Measurements from ENCODE around the gene CASP5.
A peak's percentile ranks its signal among the peaks of the same experiment; 100 is the strongest.

CASP5 gene

DNA sequence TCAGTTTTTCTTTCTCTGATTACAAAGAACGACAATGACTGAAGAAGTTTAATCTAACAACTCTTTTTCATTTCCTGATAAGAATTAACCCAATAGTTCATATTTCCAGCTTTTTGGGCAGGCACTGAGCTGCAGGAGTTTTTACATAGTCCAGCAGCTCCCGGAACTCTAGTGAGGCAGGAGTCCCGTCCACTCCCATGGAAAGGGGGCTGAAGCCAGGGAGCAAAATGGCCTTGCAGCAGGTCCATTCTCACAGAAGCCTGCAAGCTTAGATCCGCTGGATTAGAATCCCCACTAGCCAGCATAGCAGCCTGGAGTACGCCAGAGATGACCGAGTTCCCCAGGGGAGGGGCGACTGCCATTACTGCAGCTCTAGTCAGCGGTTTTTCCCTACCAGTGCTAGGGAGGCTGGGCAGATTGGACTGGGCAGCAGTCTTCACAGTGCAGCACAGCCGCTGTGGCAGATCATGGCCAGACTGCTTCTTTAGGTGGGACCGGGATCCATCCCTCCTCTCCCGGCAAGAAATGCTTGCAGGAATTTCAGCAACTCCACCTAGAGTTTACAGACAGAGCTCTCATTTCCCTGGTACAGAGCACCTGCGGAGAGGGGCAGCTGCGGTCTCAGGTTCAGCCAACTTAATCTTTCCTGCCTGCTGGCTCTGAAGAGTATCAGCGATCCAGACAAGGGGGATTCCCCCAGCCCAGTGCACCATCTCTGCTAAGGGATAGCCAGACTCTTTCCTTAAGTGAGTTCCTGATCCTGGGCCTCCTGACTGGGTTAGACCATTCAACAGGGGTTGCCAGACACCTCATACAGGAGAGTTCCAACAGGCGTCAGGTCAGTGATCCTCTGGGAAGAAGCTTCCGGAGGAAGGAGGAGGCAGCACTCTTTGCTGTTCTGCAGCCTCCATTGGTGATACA, 53.9 kb downstream of the CASP5 start:
- Histone ChIP-seq H3K4me3 (ENCODE audit: low read depth in 1 of 2, low read length in 2 of 2) (peak overlapping the region; percentile 55 to 62; a peak in 3 of 4 replicates), H3K79me2 (ENCODE audit: insufficient read depth, low read length) (peaks cover 40% of the 10 kb centered on the region), H4K20me1 (ENCODE audit: insufficient read depth, low read length) (no peaks in the 10 kb centered on the region), H3K4me2 (ENCODE audit: insufficient read depth, low read length) (peak overlapping the region; percentile 81), H3K27ac (ENCODE audit: low read length) (peak overlapping the region; percentile 94), H3K27me3 (ENCODE audit: insufficient read depth, low read length, poor library complexity) (no peaks in the 10 kb centered on the region), H3K36me3 (ENCODE audit: insufficient read depth, low read length) (peaks cover 24% of the 10 kb centered on the region), H3K4me1 (ENCODE audit: insufficient read depth, low read length) (peaks cover 33% of the 10 kb centered on the region), H3K9ac (ENCODE audit: low read depth, low read length) (peak overlapping the region; percentile 83), H2AFZ (ENCODE audit: low read depth, low read length) (peak overlapping the region; percentile 66), H3K9me3 (ENCODE audit: insufficient read depth, low read length, severe bottlenecking) (peaks cover 21% of the 10 kb centered on the region)
- DNase-seq, result peak; percentile 11
- ATAC-seq (ENCODE audit: insufficient read depth, low read depth), result peak; percentile 17
- TF ChIP-seq EZH2 (IDR thresholded peaks at IDR 0.05; ENCODE audit: borderline replicate concordance, low read depth, low read length, severe bottlenecking), result no peak
- TF ChIP-seq, protein P1, sequence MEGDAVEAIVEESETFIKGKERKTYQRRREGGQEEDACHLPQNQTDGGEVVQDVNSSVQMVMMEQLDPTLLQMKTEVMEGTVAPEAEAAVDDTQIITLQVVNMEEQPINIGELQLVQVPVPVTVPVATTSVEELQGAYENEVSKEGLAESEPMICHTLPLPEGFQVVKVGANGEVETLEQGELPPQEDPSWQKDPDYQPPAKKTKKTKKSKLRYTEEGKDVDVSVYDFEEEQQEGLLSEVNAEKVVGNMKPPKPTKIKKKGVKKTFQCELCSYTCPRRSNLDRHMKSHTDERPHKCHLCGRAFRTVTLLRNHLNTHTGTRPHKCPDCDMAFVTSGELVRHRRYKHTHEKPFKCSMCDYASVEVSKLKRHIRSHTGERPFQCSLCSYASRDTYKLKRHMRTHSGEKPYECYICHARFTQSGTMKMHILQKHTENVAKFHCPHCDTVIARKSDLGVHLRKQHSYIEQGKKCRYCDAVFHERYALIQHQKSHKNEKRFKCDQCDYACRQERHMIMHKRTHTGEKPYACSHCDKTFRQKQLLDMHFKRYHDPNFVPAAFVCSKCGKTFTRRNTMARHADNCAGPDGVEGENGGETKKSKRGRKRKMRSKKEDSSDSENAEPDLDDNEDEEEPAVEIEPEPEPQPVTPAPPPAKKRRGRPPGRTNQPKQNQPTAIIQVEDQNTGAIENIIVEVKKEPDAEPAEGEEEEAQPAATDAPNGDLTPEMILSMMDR (IDR thresholded peaks at IDR 0.05; ENCODE audit: borderline replicate concordance, extremely low read depth, low read length, poor library complexity, severe bottlenecking), result no peak

DNA sequence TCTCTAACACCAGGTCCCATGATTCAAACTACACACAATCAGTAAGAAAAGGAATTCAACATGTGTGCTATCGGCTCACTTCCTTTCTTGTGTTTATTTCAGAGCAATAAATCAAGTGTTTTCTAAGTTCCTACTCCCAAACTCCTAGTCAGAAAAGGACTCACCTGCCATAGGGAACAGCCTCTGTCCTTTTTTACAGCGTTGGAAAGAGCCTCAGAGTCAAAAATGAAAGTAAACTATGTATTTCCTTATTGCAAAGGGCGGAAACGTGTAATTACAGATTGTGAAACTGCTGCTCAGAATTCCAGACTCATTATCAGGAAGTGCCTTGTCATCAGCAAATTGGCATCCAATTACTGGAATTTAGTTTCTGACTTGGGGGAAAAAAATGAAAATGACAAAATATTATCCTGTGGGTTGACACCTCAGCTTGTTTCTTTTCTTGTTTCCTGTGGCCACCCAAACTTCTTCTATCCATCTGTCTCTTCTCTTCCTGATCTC, 54.6 kb downstream of the CASP5 start, which contains the start of gene CASP4:
CASP4 (minus strand) TSS at position 220 of the 501 bp plus-strand sequence; CDS start at position 171, 49 bp downstream.
- Histone ChIP-seq H3K36me3 (ENCODE audit: insufficient read depth, low read length) (peaks cover 31% of the 10 kb centered on the region), H3K4me3 (ENCODE audit: low read depth in 1 of 2, low read length in 2 of 2) (peak within 1 kb of the TSS; percentile 55 to 62), H2AFZ (ENCODE audit: low read depth, low read length) (peak within 1 kb of the TSS; percentile 66), H3K79me2 (ENCODE audit: insufficient read depth, low read length) (peaks cover 47% of the 10 kb centered on the region), H3K4me1 (ENCODE audit: insufficient read depth, low read length) (peaks cover 33% of the 10 kb centered on the region), H3K4me2 (ENCODE audit: insufficient read depth, low read length) (peak within 1 kb of the TSS; percentile 81), H3K9me3 (ENCODE audit: insufficient read depth, low read length, severe bottlenecking) (peaks cover 27% of the 10 kb centered on the region), H3K9ac (ENCODE audit: low read depth, low read length) (peak within 1 kb of the TSS; percentile 83), H3K27ac (ENCODE audit: low read length) (peak within 1 kb of the TSS; percentile 94), H3K27me3 (ENCODE audit: insufficient read depth, low read length, poor library complexity) (no peaks in the 10 kb centered on the region), H4K20me1 (ENCODE audit: insufficient read depth, low read length) (no peaks in the 10 kb centered on the region)
- ATAC-seq (ENCODE audit: insufficient read depth, low read depth), result peak; percentile 89
- TF ChIP-seq EZH2 (IDR thresholded peaks at IDR 0.05; ENCODE audit: borderline replicate concordance, low read depth, low read length, severe bottlenecking), result no peak
- TF ChIP-seq, protein P1 (IDR thresholded peaks at IDR 0.05; ENCODE audit: borderline replicate concordance, extremely low read depth, low read length, poor library complexity, severe bottlenecking), result no peak
- peak; percentile 38 for DNase-seq

DNA sequence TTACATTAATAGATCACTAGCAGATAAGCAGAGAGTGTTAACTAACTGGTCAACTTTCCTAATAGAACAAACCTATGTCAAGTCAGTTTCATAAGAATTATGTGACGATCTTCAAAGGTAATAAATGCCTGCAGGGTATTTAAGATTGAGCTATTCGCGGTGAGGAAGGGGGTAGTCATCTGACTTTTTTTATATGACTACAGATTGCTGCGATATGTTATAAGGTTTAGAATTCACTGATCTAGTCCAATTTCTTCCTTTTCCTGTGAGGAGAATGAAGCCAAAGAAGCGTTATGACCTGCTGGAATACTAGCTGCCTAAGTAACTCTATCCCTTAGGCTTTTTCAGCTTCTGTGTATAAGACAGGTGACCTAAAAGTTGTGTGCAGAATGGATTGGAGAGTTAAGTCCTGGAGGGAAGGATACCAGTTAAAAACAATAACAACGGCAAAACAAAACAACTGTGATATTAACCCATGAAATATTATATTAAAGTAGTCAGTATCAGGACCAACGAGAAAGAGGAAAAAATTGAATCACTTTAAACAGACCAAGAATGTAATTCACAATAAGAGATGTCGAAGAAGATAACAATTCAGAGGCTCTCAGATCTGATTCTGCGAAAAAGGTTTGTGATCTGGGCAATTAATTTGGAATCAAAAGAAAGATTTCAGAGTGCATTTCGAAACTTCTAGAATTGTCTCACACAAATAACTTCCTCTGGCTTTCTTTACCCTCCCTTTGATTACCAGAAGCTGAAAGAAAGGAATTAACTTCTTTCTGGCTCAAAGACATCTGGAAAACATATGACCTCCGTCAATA, 55.2 kb downstream of the CASP5 start:
- TF ChIP-seq, protein P1 (IDR thresholded peaks at IDR 0.05; ENCODE audit: borderline replicate concordance, extremely low read depth, low read length, poor library complexity, severe bottlenecking), result no peak
- no peak for TF ChIP-seq EZH2 (IDR thresholded peaks at IDR 0.05; ENCODE audit: borderline replicate concordance, low read depth, low read length, severe bottlenecking)
- Histone ChIP-seq H3K79me2 (ENCODE audit: insufficient read depth, low read length) (peaks cover 53% of the 10 kb centered on the region), H3K4me2 (ENCODE audit: insufficient read depth, low read length) (peak overlapping the region; percentile 81), H3K4me1 (ENCODE audit: insufficient read depth, low read length) (peaks cover 33% of the 10 kb centered on the region), H4K20me1 (ENCODE audit: insufficient read depth, low read length) (no peaks in the 10 kb centered on the region), H3K36me3 (ENCODE audit: insufficient read depth, low read length) (peaks cover 36% of the 10 kb centered on the region), H2AFZ (ENCODE audit: low read depth, low read length) (peak overlapping the region; percentile 66), H3K27me3 (ENCODE audit: insufficient read depth, low read length, poor library complexity) (no peaks in the 10 kb centered on the region), H3K4me3 (ENCODE audit: low read depth in 1 of 2, low read length in 2 of 2) (peak overlapping the region; percentile 55 to 62), H3K27ac (ENCODE audit: low read length) (peak overlapping the region; percentile 94), H3K9me3 (ENCODE audit: insufficient read depth, low read length, severe bottlenecking) (peaks cover 28% of the 10 kb centered on the region), H3K9ac (ENCODE audit: low read depth, low read length) (peak overlapping the region; percentile 83)
- DNase-seq (no peak), ATAC-seq (ENCODE audit: insufficient read depth, low read depth) (peak; percentile 28)

Measured in DND-41 (cell line).